HEK293 (cell line): ENCODE data around the gene S100A6.

ENCODE experiments used
- CTCF ChIA-PET: fragments of 350-600 bp; formaldehyde crosslinking; extraction: SDS; loops from one replicate; lab custom pipeline; 2021; ENCODE audit warnings: antibody characterized with exemption; lab: Yijun Ruan, JAX
- POLR2A ChIA-PET: fragments of 300-600 bp; formaldehyde crosslinking; extraction: SDS; loops from one replicate; lab custom pipeline; 2020; ENCODE audit warnings: antibody characterized with exemption, inconsistent platforms; lab: Yijun Ruan, JAX
- H3K27ac ChIP-seq: fragments of 200-500 bp; sonication (Bioruptor generic); 2 replicates; pipeline ENCODE4 v1.5.1; 2014; ENCODE audit warnings: low read depth, low read length, control low read depth, inconsistent platforms; ENCODE audit errors: extremely low read depth
- H3K36me3 ChIP-seq, 2 experiments: fragments of 200-500 bp in 1 of 2; sonication (Bioruptor generic) in 1 of 2; 1 replicate in 1 of 2; 2 replicates in 1 of 2; pipeline ENCODE4 v1.5.1; 2014 to 2017; ENCODE audit warnings: inconsistent platforms in 2 of 2, low read length in 2 of 2; ENCODE audit not compliant: control insufficient read depth in 2 of 2, insufficient read depth in 1 of 2
- H3K4me1 ChIP-seq: fragments of 200-500 bp; sonication (Bioruptor generic); 2 replicates; pipeline ENCODE4 v1.5.1; 2014; ENCODE audit warnings: mild to moderate bottlenecking, low read length, inconsistent platforms; ENCODE audit not compliant: control insufficient read depth, insufficient read depth
- H3K4me3 ChIP-seq: 2 replicates; pipeline ENCODE4 v1.5.1; 2011; ENCODE audit warnings: low read depth, mild to moderate bottlenecking, control low read depth, low read length, moderate library complexity
- H3K9me3 ChIP-seq: fragments of 200-500 bp; sonication (Bioruptor generic); 2 replicates; pipeline ENCODE4 v1.5.1; 2014; ENCODE audit warnings: low read depth, low read length, inconsistent platforms; ENCODE audit not compliant: control insufficient read depth, insufficient read depth
- MEIS1 ChIP-seq: sonication (generic); formaldehyde crosslinking; IDR thresholded peaks from 2 replicates; pipeline ENCODE4 v1.8.1; 2022; ENCODE audit warnings: missing genetic modification reagents, mild to moderate bottlenecking, borderline replicate concordance
- OVOL3 ChIP-seq: fragments of 450-650 bp; formaldehyde crosslinking; IDR thresholded peaks from 2 replicates; pipeline ENCODE4 v1.5.1; 2016; ENCODE audit warnings: missing biosample characterization, missing genetic modification characterization
- PBX3 ChIP-seq: sonication (generic); formaldehyde crosslinking; IDR thresholded peaks from 2 replicates; pipeline ENCODE4 v1.8.1; 2022; ENCODE audit warnings: mild to moderate bottlenecking, moderate library complexity, missing genetic modification reagents
- PRDM6 ChIP-seq: fragments of 450-650 bp; formaldehyde crosslinking; IDR thresholded peaks from 2 replicates; pipeline ENCODE4 v1.5.1; 2017; ENCODE audit warnings: missing biosample characterization, missing genetic modification characterization
- SCRT2 ChIP-seq: fragments of 450-650 bp; formaldehyde crosslinking; IDR thresholded peaks from 2 replicates; pipeline ENCODE4 v1.5.1; 2016; ENCODE audit warnings: missing biosample characterization, missing genetic modification characterization
- SP2 ChIP-seq: fragments of 450-650 bp; formaldehyde crosslinking; IDR thresholded peaks from 2 replicates; pipeline ENCODE4 v1.5.1; 2016; ENCODE audit warnings: missing biosample characterization, missing genetic modification characterization
- TRIM28 ChIP-seq: IDR thresholded peaks from 2 replicates; pipeline ENCODE4 v1.6.1; 2011; ENCODE audit warnings: low read length, control low read depth, borderline replicate concordance
- ZBTB20 ChIP-seq: fragments of 450-650 bp; formaldehyde crosslinking; IDR thresholded peaks from 2 replicates; pipeline ENCODE4 v1.5.1; 2016; ENCODE audit warnings: missing biosample characterization, missing genetic modification characterization
- ZBTB21 ChIP-seq: fragments of 450-650 bp; formaldehyde crosslinking; IDR thresholded peaks from 2 replicates; pipeline ENCODE4 v1.5.1; 2017; ENCODE audit warnings: missing biosample characterization, missing genetic modification characterization
- ZBTB44 ChIP-seq: fragments of 450-650 bp; IDR thresholded peaks from 2 replicates; pipeline ENCODE4 v1.5.1; 2018; ENCODE audit warnings: missing biosample characterization, mild to moderate bottlenecking, missing genetic modification characterization
- ZNF174 ChIP-seq: fragments of 450-650 bp; formaldehyde crosslinking; IDR thresholded peaks from 2 replicates; pipeline ENCODE4 v1.5.0; 2017; ENCODE audit warnings: missing biosample characterization, mild to moderate bottlenecking, missing genetic modification characterization
- ZNF18 ChIP-seq: fragments of 450-650 bp; formaldehyde crosslinking; IDR thresholded peaks from 2 replicates; pipeline ENCODE4 v1.5.1; 2016; ENCODE audit warnings: missing biosample characterization, missing genetic modification characterization
- ZNF211 ChIP-seq: fragments of 450-650 bp; formaldehyde crosslinking; IDR thresholded peaks from 2 replicates; pipeline ENCODE4 v1.5.1; 2016; ENCODE audit warnings: low read depth, missing biosample characterization, missing genetic modification characterization
- ZNF280D ChIP-seq: fragments of 450-650 bp; formaldehyde crosslinking; IDR thresholded peaks from 2 replicates; pipeline ENCODE4 v1.5.1; 2016; ENCODE audit warnings: missing biosample characterization, missing genetic modification characterization
- ZNF391 ChIP-seq: fragments of 450-650 bp; formaldehyde crosslinking; IDR thresholded peaks from 2 replicates; pipeline ENCODE4 v1.5.1; 2016; ENCODE audit warnings: low read depth, missing biosample characterization, missing genetic modification characterization, borderline replicate concordance
- ZNF530 ChIP-seq: fragments of 450-650 bp; formaldehyde crosslinking; IDR thresholded peaks from 2 replicates; pipeline ENCODE4 v1.5.1; 2016; ENCODE audit warnings: low read depth, missing biosample characterization, missing genetic modification characterization
- ZNF544 ChIP-seq: fragments of 450-650 bp; formaldehyde crosslinking; IDR thresholded peaks from 2 replicates; pipeline ENCODE4 v1.5.0; 2017; ENCODE audit warnings: missing biosample characterization, missing genetic modification characterization
- ZNF548 ChIP-seq: fragments of 450-650 bp; formaldehyde crosslinking; IDR thresholded peaks from 2 replicates; pipeline ENCODE4 v1.5.1; 2016; ENCODE audit warnings: missing biosample characterization, missing genetic modification characterization
- ZNF639 ChIP-seq: fragments of 450-650 bp; formaldehyde crosslinking; IDR thresholded peaks from 2 replicates; pipeline ENCODE4 v1.5.1; 2016; ENCODE audit warnings: missing biosample characterization, missing genetic modification characterization
- ZNF654 ChIP-seq: fragments of 450-650 bp; formaldehyde crosslinking; IDR thresholded peaks from 2 replicates; pipeline ENCODE4 v1.5.1; 2016; ENCODE audit warnings: low read depth, missing biosample characterization, missing genetic modification characterization
- ZNF768 ChIP-seq: fragments of 450-650 bp; formaldehyde crosslinking; IDR thresholded peaks from 2 replicates; pipeline ENCODE4 v1.5.1; 2018; ENCODE audit warnings: missing biosample characterization, mild to moderate bottlenecking, missing genetic modification characterization
- ZNF777 ChIP-seq: fragments of 450-650 bp; formaldehyde crosslinking; IDR thresholded peaks from 2 replicates; pipeline ENCODE4 v1.5.1; 2017; ENCODE audit warnings: missing biosample characterization, missing genetic modification characterization, borderline replicate concordance
- ZSCAN30 ChIP-seq: fragments of 450-650 bp; IDR thresholded peaks from 2 replicates; pipeline ENCODE4 v1.5.1; 2018; ENCODE audit warnings: missing biosample characterization, mild to moderate bottlenecking, missing genetic modification characterization, moderate library complexity
- ZSCAN4 ChIP-seq: fragments of 450-650 bp; formaldehyde crosslinking; IDR thresholded peaks from 2 replicates; pipeline ENCODE4 v1.5.1; 2017; ENCODE audit warnings: missing biosample characterization, missing genetic modification characterization

S100A6 gene

GRCh38 chr1:153490272-153491051 lies 45.3 kb downstream of the S100A6 start:
- ChIA-PET POLR2A (interaction anchor here (1.2 kb wide), 1 partner anchor 144 kb away, joined by 3 read pairs; no protein-coding TSS in a partner anchor), CTCF (interaction anchor here (0.6 to 1.4 kb wide), 3 partner anchors 45 to 178 kb away, joined by 3 read pairs; partner anchors contain the start of genes PGLYRP3 and S100A6)
- Histone ChIP-seq H3K4me3 (no peak overlapping the region), H3K27ac (no peak overlapping the region), H3K9me3 (no peaks in the 10 kb centered on the region), H3K36me3 (no peaks in the 10 kb centered on the region), H3K4me1 (no peaks in the 10 kb centered on the region; the same call in 1 of the 2 replicates)
- TF ChIP-seq SP2 (tag by site-specific recombination) (peak; percentile 70), ZBTB44 (tag by site-specific recombination) (peak; percentile 89), ZNF530 (tag by site-specific recombination) (no peak), ZBTB21 (tag by site-specific recombination) (peak; percentile 98), PRDM6 (tag by site-specific recombination) (peak; percentile 93), ZNF391 (tag by site-specific recombination) (peak; percentile 72; the same call in 1 of the 2 replicates), ZBTB20 (tag by site-specific recombination) (no peak), ZSCAN30 (0 out of 2 replicates have a peak, but pooled peaks have one; percentile 34), ZNF544 (tag by site-specific recombination) (no peak), OVOL3 (tag by site-specific recombination) (no peak), ZNF211 (tag by site-specific recombination) (no peak), SCRT2 (peak; percentile 99), ZNF280D (no peak), ZNF18 (tag by site-specific recombination) (no peak), ZNF639 (tag by site-specific recombination) (peak; percentile 90), ZNF548 (tag by site-specific recombination) (no peak), ZNF654 (0 out of 2 replicates have a peak, but pooled peaks have one; percentile 2), TRIM28 (peak; percentile 64), PBX3 (CRISPR knock-in tag) (no peak), ZNF777 (tag by site-specific recombination) (no peak), ZSCAN4 (tag by site-specific recombination) (no peak), MEIS1 (CRISPR knock-in tag) (no peak), ZNF174 (tag by site-specific recombination) (no peak), ZNF768 (tag by site-specific recombination) (no peak)
